Spleen (tissue), 7 donors: ENCODE data around the gene PLXNA1.

ENCODE experiments used
- CTCF ChIP-seq, 11 experiments: fragments of 200-600 bp in 7 of 11; fragments of 450-650 bp in 4 of 11; sonication (generic) in 4 of 11; IDR thresholded peaks in 8 of 11; conservative IDR thresholded peaks in 3 of 11; 1 replicate in 7 of 11; 2 replicates in 4 of 11; pipeline versions ENCODE4 v1.4.0 to v1.8.0; 2016 to 2021; ENCODE audit warnings: antibody characterized with exemption in 11 of 11, inconsistent platforms in 4 of 11, mild to moderate bottlenecking in 1 of 11
- POLR2A ChIP-seq, 3 donors: fragments of 450-650 bp; IDR thresholded peaks; one replicate each; pipeline ENCODE4 v1.5.1; 2017; ENCODE audit warnings: antibody characterized with exemption in 3 of 3, mild to moderate bottlenecking in 1 of 3
- donor health status: DM: no; HTN: no; CAD: no; lungs with moderate emphysema.
- donor health status: DM: no; HTN: no; CAD: no.
- donor health status: DM: no; HTN: no; CAD: no.

- TF ChIP-seq POLR2A (IDR thresholded peaks at IDR 0.05) = no peak
- no peak for TF ChIP-seq CTCF (IDR thresholded peaks at IDR 0.05 in 8 of 11, conservative IDR thresholded peaks at IDR 0.05 in 3 of 11)
Observed at GRCh38 chr3:127017781-127018180, 34.9 kb downstream of the PLXNA1 start.
